ENCODE measurements around the gene SUCO. TPM values are rescaled to one million over a fixed set of nuclear protein-coding genes. Genes with fewer than 3 reads are reported as not detected.

The SUCO gene
- total and polyA plus RNA-seq, 2 of the 13 experiments (the other 11 are each of a cell fraction or from before 2014, with no cell fraction given): 12.6 to 25.5 TPM

DNA sequence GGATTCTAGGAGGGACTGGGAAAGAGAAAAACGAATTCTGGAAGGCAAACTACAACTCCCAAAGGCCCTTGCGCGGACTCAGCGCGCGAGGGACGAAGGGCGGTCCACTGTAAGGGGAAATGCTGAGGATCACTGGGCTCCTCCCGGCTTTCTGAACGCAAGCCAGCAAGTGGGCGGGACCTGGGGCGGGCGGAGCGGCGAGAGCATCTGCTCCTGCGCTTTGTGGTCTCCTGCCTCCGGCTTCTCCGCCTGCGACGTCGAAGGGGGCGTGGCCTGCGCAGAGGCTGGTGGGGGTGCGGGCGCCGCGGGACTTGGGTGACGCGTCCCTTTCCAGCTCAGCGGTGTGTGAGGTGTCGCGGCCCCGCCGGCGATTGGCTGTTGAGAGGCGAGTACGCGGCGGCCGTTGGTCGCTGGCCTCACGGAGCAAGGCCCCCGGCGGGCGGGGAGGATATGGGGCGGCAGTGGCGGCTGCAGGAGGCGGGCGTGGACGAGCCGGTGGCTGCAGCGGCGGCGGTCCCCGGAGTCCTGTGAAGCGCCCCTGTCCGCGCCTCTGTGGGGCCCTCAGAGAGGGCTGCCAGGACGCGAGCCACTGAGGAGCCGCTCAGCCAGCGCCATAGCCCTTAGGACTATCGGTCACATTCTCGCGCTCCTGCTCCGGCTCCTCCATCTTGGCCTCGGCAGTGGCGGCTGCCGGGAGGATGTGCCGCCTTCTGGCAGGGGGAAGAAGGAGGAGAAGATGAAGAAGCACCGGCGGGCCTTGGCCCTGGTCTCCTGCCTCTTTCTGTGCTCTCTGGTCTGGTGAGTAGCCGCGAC is at the start of gene SUCO (continued):
- TF ChIP-seq ZNF674 (CRISPR knock-in tag; IDR thresholded peaks at IDR 0.05; ENCODE audit: low read depth): no peak
- no peak for TF ChIP-seq ZSCAN22 (CRISPR knock-in tag; IDR thresholded peaks at IDR 0.05)
- TF ChIP-seq SNAPC2 (CRISPR knock-in tag; IDR thresholded peaks at IDR 0.05): 0 out of 2 replicates have a peak, but pooled peaks have one; percentile 54
- no peak for TF ChIP-seq CEBPB (IDR thresholded peaks at IDR 0.05; ENCODE audit: borderline replicate concordance, low read depth, low read length)
- TF ChIP-seq NFYB (CRISPR knock-in tag; IDR thresholded peaks at IDR 0.05): peak; percentile 80
- TF ChIP-seq ZFP1 (CRISPR knock-in tag; IDR thresholded peaks at IDR 0.05): no peak
- peak; percentile 74 for TF ChIP-seq SP2 (CRISPR knock-in tag; IDR thresholded peaks at IDR 0.05)
- TF ChIP-seq ZNF383 (CRISPR knock-in tag; IDR thresholded peaks at IDR 0.05; ENCODE audit: borderline replicate concordance): no peak
- 0 out of 2 replicates have a peak, but pooled peaks have one; percentile 63 for TF ChIP-seq ZNF678 (CRISPR knock-in tag; IDR thresholded peaks at IDR 0.05)
- peak; percentile 83; the same call in 1 of the 2 replicates for TF ChIP-seq ZNF430 (CRISPR knock-in tag; IDR thresholded peaks at IDR 0.05)
- no peak for TF ChIP-seq DNMT3B (CRISPR knock-in tag; conservative IDR thresholded peaks at IDR 0.05)
- TF ChIP-seq, protein P1, sequence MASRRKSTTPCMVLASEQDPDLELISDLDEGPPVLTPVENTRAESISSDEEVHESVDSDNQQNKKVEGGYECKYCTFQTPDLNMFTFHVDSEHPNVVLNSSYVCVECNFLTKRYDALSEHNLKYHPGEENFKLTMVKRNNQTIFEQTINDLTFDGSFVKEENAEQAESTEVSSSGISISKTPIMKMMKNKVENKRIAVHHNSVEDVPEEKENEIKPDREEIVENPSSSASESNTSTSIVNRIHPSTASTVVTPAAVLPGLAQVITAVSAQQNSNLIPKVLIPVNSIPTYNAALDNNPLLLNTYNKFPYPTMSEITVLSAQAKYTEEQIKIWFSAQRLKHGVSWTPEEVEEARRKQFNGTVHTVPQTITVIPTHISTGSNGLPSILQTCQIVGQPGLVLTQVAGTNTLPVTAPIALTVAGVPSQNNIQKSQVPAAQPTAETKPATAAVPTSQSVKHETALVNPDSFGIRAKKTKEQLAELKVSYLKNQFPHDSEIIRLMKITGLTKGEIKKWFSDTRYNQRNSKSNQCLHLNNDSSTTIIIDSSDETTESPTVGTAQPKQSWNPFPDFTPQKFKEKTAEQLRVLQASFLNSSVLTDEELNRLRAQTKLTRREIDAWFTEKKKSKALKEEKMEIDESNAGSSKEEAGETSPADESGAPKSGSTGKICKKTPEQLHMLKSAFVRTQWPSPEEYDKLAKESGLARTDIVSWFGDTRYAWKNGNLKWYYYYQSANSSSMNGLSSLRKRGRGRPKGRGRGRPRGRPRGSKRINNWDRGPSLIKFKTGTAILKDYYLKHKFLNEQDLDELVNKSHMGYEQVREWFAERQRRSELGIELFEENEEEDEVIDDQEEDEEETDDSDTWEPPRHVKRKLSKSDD (CRISPR knock-in tag; IDR thresholded peaks at IDR 0.05; ENCODE audit: low read depth): peak; percentile 16; the same call in 1 of the 2 replicates
- TF ChIP-seq, protein P2, sequence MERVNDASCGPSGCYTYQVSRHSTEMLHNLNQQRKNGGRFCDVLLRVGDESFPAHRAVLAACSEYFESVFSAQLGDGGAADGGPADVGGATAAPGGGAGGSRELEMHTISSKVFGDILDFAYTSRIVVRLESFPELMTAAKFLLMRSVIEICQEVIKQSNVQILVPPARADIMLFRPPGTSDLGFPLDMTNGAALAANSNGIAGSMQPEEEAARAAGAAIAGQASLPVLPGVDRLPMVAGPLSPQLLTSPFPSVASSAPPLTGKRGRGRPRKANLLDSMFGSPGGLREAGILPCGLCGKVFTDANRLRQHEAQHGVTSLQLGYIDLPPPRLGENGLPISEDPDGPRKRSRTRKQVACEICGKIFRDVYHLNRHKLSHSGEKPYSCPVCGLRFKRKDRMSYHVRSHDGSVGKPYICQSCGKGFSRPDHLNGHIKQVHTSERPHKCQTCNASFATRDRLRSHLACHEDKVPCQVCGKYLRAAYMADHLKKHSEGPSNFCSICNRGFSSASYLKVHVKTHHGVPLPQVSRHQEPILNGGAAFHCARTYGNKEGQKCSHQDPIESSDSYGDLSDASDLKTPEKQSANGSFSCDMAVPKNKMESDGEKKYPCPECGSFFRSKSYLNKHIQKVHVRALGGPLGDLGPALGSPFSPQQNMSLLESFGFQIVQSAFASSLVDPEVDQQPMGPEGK (CRISPR knock-in tag; IDR thresholded peaks at IDR 0.05): peak; percentile 85
- TF ChIP-seq TOPORS (CRISPR knock-in tag; IDR thresholded peaks at IDR 0.05): no peak; the same call in 1 of the 2 replicates
- TF ChIP-seq ZNF343 (CRISPR knock-in tag; IDR thresholded peaks at IDR 0.05): 0 out of 2 replicates have a peak, but pooled peaks have one; percentile 25
- no peak for TF ChIP-seq SMYD3 (CRISPR knock-in tag; IDR thresholded peaks at IDR 0.05)
- TF ChIP-seq, protein P3, sequence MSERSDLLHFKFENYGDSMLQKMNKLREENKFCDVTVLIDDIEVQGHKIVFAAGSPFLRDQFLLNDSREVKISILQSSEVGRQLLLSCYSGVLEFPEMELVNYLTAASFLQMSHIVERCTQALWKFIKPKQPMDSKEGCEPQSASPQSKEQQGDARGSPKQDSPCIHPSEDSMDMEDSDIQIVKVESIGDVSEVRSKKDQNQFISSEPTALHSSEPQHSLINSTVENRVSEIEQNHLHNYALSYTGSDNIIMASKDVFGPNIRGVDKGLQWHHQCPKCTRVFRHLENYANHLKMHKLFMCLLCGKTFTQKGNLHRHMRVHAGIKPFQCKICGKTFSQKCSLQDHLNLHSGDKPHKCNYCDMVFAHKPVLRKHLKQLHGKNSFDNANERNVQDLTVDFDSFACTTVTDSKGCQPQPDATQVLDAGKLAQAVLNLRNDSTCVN (CRISPR knock-in tag; IDR thresholded peaks at IDR 0.05; ENCODE audit: borderline replicate concordance): no peak; the same call in 1 of the 2 replicates

Measured in HepG2 (cell line).